CD1c-positive myeloid dendritic cell (primary cell): ENCODE measurements around the gene TTYH1.

Experiments used
- DNase-seq: peaks from one replicate; pipeline ENCODE4 v3.0.0-alpha.2; 2016; ENCODE audit errors: extremely low spot score

The TTYH1 gene

GRCh38 chr19:54392105-54392504, 23.2 kb upstream of the TTYH1 start:
- no peak for DNase-seq

- DNase-seq = no peak
These were observed 21.9 kb upstream of the TTYH1 start for GRCh38 chr19:54393381-54393780.

DNA sequence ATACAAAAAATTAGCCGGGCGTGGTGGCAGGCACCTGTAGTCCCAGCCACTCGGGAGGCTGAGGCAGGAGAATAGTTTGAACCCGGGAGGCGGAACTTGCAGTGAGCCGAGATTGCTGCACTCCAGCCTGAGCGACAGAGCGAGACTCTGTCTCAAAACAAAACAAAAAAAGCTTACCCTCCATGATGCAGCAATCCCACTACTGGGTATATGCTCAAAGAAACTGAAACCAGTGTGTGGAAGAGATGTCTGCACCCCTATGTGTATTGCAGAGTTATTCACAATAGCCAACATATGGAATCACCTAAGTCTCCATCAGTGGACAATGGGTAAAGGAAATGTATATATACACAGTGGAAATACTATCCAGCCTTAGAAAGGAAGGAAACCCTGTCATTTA, 19.6 kb upstream of the TTYH1 start:
- no peak for DNase-seq

GRCh38 chr19:54399189-54399588, 16.1 kb upstream of the TTYH1 start:
- no peak for DNase-seq

DNA sequence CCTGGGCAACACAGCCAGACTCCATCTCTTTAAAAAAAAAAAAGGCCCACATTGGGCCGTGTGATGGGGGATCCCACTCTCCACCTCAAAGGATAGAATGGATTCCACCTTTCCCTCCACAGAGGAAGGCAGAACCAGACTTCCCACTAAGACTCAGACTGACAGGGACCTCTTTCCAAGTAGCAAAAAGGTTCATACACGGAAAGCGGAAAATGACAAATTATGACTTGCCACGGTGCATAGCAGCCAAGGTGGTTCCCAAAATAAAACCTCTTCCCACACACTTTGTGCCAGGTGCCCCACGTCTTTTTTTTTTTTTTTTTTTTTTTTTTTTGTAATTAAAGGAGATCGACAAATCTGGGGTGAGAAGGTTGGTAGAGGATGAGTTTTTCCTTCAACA, 14.4 kb upstream of the TTYH1 start:
- DNase-seq = no peak

- DNase-seq = no peak
These were observed 12.2 kb upstream of the TTYH1 start for GRCh38 chr19:54403054-54403453.

DNA sequence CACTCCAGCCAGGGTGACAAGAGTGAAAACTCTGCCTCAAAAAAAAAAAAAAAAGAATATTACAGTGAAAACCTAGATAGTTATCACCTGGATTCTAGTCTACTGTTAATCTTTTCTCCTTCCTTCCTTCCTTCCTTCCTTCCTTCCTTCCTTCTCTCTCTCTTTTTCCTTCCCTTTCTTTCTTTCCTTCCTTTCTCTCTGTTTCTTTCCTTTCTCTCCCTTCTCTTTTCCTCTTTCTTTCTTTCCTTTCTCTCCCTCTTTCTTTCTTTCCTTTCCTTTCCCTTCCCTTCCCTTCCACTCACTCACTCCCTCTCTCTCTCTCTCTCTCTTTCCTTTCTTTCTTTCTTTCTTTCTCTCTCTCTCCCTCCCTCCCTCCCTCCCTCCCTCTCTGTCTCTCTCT, 9.6 kb upstream of the TTYH1 start:
- no peak for DNase-seq

GRCh38 chr19:54407780-54408179, 7.5 kb upstream of the TTYH1 start:
- DNase-seq = no peak

- DNase-seq = no peak
These were observed 6.7 kb upstream of the TTYH1 start for GRCh38 chr19:54408456-54409026.

GRCh38 chr19:54411033-54411432, 4.2 kb upstream of the TTYH1 start:
- no peak for DNase-seq

GRCh38 chr19:54412877-54413276, 2.4 kb upstream of the TTYH1 start:
- no peak for DNase-seq

- no peak for DNase-seq
These were observed 1.1 kb upstream of the TTYH1 start for GRCh38 chr19:54414156-54414555.

DNA sequence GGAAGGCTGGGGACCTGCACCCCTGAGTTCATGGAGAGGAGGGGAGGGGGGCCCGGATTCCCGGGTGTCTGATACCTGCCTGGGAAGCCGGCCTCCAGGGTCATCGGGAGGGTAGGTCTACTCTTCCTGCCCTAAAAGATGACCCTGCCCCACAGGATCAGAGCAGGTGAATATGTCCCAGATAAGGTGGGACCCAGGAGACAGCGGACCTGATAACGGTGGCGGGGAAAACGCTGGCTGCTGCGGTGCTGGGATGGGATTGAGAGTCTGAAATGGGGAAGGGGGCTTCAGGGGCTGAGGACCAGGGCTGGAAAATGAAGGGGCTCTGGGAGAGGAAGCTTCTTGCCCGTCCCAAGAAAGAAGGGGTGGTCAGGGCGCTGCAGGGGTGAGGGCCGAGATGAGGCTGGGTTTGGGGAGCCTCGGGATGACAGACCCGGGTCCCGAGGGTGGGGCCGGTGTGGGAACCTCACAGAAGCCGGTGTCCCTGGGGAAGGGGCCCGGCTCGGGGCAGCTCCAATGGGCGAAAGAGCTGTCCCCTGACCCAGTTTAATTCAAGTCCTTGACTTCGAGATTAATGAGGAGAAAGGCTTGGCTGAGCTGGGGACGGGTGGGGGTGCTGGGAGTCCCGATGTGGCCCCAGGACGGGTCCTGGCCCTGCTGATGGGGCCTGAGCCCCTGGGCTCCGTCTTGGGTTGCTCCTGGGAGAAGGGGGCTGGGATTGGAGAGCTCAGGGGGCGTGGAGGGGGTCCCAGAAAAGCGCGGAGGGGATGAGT, 823 bp downstream of the TTYH1 start:
- DNase-seq = no peak

GRCh38 chr19:54416695-54417491, 1.6 kb downstream of the TTYH1 start:
- DNase-seq = no peak

- no peak for DNase-seq
These were observed 3.0 kb downstream of the TTYH1 start for GRCh38 chr19:54418030-54418929.

GRCh38 chr19:54418930-54419800, 3.9 kb downstream of the TTYH1 start:
- DNase-seq = no peak

DNA sequence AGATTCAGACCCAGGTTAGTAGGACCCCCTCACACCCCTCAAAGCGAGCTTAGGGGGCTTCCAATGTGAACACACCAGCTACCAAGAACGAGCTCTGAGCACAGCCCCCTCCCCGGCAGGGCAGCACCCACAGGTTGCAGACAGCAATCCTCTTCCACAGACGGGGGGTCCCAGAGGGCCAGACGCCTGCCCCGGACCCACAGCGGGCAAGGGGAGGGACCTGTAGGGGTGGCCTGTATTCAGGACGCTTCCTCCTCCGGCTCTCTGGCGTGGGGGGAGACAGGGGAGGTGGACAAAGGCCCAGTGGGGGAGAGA, 4.8 kb downstream of the TTYH1 start:
- DNase-seq = no peak

- DNase-seq = no peak
These were observed 5.3 kb downstream of the TTYH1 start for GRCh38 chr19:54420383-54421168.

DNA sequence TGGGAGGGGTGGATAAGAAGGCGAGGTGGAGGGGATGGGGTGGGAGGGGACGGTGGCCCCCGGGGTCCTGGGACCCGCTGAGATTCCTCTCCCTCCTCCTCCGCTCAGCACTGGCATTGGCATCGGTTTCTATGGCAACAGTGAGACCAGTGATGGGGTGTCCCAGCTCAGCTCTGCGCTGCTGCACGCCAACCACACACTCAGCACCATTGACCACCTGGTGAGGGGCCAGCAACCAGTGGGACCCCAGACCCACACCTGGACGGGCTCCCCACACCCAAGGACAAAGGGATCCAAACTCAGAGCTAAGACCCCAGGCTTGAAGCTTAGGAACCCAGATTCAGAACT, 5.9 kb downstream of the TTYH1 start:
- no peak for DNase-seq

- no peak for DNase-seq
These were observed 6.3 kb downstream of the TTYH1 start for GRCh38 chr19:54421521-54421920.
